Measurements from ENCODE around the gene BIN1.

- TF ChIP-seq CTCF (IDR thresholded peaks at IDR 0.05), result no peak
- TF ChIP-seq EZH2 (IDR thresholded peaks at IDR 0.05; ENCODE audit: borderline replicate concordance, insufficient read depth, low read depth, low read length, poor library complexity, severe bottlenecking), result no peak
Observed at GRCh38 chr2:127107622-127107999, 657 bp upstream of the BIN1 start.
